ENCODE results near the gene RAB8A. TPM values are rescaled to one million over a fixed set of nuclear protein-coding genes. Genes with fewer than 3 reads are reported as not detected.

The RAB8A gene
- total and polyA plus RNA-seq, 4 donors = 38.0 to 52.0 (median 44.3) TPM

DNA sequence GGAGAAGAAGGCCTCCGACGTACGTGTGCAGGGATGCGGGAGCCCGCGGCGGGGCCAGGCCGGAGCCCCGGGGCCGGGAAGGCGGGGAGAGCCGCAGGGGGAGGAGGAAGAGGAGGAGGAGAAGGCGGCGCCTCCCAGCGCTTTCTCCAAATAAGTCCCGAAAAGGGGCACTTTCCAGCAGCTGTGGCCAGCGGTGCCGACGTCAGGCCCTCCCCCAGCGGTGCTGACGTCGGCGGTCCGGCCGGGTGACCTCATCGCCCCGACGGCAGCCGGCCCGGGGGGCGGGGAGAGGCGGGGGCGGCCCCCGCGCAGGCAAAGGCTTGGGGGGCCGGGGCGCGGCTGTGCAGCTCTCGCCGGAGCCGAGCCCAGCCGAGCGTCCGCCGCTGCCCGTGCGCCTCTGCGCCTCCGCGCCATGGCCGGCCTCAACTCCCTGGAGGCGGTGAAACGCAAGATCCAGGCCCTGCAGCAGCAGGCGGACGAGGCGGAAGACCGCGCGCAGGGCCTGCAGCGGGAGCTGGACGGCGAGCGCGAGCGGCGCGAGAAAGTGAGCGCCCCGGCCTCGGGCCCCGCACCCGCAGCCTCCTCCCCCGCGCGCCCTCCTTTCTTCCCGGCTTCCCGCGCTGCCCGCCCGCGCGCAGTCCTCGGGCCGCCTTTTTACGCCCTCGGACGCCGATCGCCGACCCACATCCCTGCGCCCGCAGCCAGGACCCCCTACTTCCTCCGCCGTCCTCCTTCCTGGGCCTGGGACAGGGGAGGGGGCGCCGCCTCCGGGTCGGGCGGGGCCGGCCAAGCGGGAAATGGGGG lies 35.3 kb upstream of the RAB8A start, which contains the start of gene TPM4:
TSS of gene TPM4 (plus strand) at position 342 of the 804 bp plus-strand sequence. CDS start at position 413, 71 bp downstream.
- WGBS = 1% methylated on average over 101 of the region's 101 CpGs
- H3K27me3 ChIP-seq (ENCODE audit: control insufficient read depth in 4 of 4, insufficient read depth in 4 of 4, low read length in 3 of 4) = no peaks in the 10 kb centered on the region
- no peaks in the 10 kb centered on the region for H3K9me3 ChIP-seq (ENCODE audit: control insufficient read depth in 4 of 4, low read length in 3 of 4)
- TF ChIP-seq, protein P1, sequence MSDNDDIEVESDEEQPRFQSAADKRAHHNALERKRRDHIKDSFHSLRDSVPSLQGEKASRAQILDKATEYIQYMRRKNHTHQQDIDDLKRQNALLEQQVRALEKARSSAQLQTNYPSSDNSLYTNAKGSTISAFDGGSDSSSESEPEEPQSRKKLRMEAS (IDR thresholded peaks at IDR 0.05) = no peak
- TF ChIP-seq NR2F2 (IDR thresholded peaks at IDR 0.05) = peak; percentile 3
- TF ChIP-seq, protein P2, sequence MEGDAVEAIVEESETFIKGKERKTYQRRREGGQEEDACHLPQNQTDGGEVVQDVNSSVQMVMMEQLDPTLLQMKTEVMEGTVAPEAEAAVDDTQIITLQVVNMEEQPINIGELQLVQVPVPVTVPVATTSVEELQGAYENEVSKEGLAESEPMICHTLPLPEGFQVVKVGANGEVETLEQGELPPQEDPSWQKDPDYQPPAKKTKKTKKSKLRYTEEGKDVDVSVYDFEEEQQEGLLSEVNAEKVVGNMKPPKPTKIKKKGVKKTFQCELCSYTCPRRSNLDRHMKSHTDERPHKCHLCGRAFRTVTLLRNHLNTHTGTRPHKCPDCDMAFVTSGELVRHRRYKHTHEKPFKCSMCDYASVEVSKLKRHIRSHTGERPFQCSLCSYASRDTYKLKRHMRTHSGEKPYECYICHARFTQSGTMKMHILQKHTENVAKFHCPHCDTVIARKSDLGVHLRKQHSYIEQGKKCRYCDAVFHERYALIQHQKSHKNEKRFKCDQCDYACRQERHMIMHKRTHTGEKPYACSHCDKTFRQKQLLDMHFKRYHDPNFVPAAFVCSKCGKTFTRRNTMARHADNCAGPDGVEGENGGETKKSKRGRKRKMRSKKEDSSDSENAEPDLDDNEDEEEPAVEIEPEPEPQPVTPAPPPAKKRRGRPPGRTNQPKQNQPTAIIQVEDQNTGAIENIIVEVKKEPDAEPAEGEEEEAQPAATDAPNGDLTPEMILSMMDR (IDR thresholded peaks at IDR 0.05; ENCODE audit: low read depth, low read length, missing input control) = no peak
- DNase-seq (ENCODE audit: low spot score) = peak; percentile 63
- H3K4me1 ChIP-seq (ENCODE audit: control insufficient read depth in 4 of 4, insufficient read depth in 4 of 4, low read length in 3 of 4) = peaks cover 0 to 10% (median 2%) of the 10 kb centered on the region in 4 donors
- H3K9ac ChIP-seq (ENCODE audit: low read depth in 1 of 2, low read length in 2 of 2) = peak within 1 kb of the TSS; percentile 24 to 79
- peak within 1 kb of the TSS; percentile 36 to 69 (median 58) for H3K4me3 ChIP-seq (ENCODE audit: low read depth in 1 of 3, low read length in 3 of 3)
- peak within 1 kb of the TSS; percentile 93 for H3K27ac ChIP-seq (ENCODE audit: low read depth in 1 of 2, low read length in 2 of 2)
- H3K36me3 ChIP-seq (ENCODE audit: control insufficient read depth in 4 of 4, insufficient read depth in 3 of 4, low read depth in 1 of 4, low read length in 3 of 4) = no peaks in the 10 kb centered on the region

DNA sequence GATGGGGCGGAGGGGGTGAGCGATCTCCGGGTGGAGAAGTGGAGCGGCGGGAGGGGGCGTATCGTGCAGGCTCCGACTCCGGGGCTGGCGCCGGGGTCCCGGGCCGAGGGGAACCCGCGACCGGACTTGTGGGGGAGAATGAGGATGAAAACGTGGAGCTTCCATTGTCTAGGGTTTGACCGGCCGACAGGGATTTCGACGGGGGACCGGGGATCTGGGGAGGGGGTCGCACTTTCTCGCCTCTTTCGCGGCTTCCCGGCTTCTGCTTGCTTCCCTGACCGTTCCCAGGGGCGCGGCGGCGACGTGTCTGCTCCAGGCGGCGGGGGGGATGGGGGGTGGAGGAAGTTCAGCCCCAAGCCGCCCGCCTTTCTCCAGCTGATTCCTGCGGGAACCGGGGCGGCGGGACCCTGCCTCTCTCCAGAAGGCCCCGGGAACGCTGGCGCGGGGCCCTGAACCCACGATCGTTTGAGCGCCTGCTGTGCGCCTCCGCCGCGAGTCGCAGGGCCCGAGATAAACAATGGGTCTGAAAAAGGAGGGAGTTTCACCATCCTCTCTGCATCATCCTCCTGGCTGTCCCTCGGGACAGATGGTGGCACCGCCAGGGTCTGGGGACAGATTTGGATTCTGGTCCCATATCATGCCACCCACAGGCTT lies 34.6 kb upstream of the RAB8A start:
- H3K4me3 ChIP-seq (ENCODE audit: low read depth in 1 of 3, low read length in 3 of 3) = peak overlapping the region; percentile 36 to 69 (median 58)
- 4% methylated on average over 56 of the region's 56 CpGs for WGBS
- H3K27ac ChIP-seq (ENCODE audit: low read depth in 1 of 2, low read length in 2 of 2) = peak overlapping the region; percentile 93
- peak overlapping the region; percentile 13 to 79 for H3K9ac ChIP-seq (ENCODE audit: low read depth in 1 of 2, low read length in 2 of 2)
- no peaks in the 10 kb centered on the region for H3K36me3 ChIP-seq (ENCODE audit: control insufficient read depth in 4 of 4, insufficient read depth in 3 of 4, low read depth in 1 of 4, low read length in 3 of 4)
- H3K9me3 ChIP-seq (ENCODE audit: control insufficient read depth in 4 of 4, low read length in 3 of 4) = no peaks in the 10 kb centered on the region
- no peaks in the 10 kb centered on the region for H3K27me3 ChIP-seq (ENCODE audit: control insufficient read depth in 4 of 4, insufficient read depth in 4 of 4, low read length in 3 of 4)
- H3K4me1 ChIP-seq (ENCODE audit: control insufficient read depth in 4 of 4, insufficient read depth in 4 of 4, low read length in 3 of 4) = peaks cover 0 to 10% (median 2%) of the 10 kb centered on the region in 4 donors
- TF ChIP-seq GABPA (IDR thresholded peaks at IDR 0.05 in 1 of 2, conservative IDR thresholded peaks at IDR 0.05 in 1 of 2) (no peak), NR2F2 (IDR thresholded peaks at IDR 0.05) (no peak), EGR1 (IDR thresholded peaks at IDR 0.05; ENCODE audit: low read depth in 2 of 2) (no peak), HNF4A (conservative IDR thresholded peaks at IDR 0.05) (no peak), FOXA1 (IDR thresholded peaks at IDR 0.05) (no peak), FOXA2 (IDR thresholded peaks at IDR 0.05) (no peak)
- TF ChIP-seq, protein P2 (IDR thresholded peaks at IDR 0.05; ENCODE audit: low read depth, low read length, missing input control) = no peak
- TF ChIP-seq, protein P3, sequence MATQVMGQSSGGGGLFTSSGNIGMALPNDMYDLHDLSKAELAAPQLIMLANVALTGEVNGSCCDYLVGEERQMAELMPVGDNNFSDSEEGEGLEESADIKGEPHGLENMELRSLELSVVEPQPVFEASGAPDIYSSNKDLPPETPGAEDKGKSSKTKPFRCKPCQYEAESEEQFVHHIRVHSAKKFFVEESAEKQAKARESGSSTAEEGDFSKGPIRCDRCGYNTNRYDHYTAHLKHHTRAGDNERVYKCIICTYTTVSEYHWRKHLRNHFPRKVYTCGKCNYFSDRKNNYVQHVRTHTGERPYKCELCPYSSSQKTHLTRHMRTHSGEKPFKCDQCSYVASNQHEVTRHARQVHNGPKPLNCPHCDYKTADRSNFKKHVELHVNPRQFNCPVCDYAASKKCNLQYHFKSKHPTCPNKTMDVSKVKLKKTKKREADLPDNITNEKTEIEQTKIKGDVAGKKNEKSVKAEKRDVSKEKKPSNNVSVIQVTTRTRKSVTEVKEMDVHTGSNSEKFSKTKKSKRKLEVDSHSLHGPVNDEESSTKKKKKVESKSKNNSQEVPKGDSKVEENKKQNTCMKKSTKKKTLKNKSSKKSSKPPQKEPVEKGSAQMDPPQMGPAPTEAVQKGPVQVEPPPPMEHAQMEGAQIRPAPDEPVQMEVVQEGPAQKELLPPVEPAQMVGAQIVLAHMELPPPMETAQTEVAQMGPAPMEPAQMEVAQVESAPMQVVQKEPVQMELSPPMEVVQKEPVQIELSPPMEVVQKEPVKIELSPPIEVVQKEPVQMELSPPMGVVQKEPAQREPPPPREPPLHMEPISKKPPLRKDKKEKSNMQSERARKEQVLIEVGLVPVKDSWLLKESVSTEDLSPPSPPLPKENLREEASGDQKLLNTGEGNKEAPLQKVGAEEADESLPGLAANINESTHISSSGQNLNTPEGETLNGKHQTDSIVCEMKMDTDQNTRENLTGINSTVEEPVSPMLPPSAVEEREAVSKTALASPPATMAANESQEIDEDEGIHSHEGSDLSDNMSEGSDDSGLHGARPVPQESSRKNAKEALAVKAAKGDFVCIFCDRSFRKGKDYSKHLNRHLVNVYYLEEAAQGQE (IDR thresholded peaks at IDR 0.05) = no peak
- TF ChIP-seq, protein P4, sequence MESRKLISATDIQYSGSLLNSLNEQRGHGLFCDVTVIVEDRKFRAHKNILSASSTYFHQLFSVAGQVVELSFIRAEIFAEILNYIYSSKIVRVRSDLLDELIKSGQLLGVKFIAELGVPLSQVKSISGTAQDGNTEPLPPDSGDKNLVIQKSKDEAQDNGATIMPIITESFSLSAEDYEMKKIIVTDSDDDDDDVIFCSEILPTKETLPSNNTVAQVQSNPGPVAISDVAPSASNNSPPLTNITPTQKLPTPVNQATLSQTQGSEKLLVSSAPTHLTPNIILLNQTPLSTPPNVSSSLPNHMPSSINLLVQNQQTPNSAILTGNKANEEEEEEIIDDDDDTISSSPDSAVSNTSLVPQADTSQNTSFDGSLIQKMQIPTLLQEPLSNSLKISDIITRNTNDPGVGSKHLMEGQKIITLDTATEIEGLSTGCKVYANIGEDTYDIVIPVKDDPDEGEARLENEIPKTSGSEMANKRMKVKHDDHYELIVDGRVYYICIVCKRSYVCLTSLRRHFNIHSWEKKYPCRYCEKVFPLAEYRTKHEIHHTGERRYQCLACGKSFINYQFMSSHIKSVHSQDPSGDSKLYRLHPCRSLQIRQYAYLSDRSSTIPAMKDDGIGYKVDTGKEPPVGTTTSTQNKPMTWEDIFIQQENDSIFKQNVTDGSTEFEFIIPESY (IDR thresholded peaks at IDR 0.05) = no peak
- TF ChIP-seq, protein P1 (IDR thresholded peaks at IDR 0.05) = no peak
- DNase-seq (ENCODE audit: low spot score) = no peak
